GM19324 (cell line): Measurements from ENCODE around the gene TRAF1.

Experiments
- ATAC-seq: cut with Tn5 transposase; IDR thresholded peaks from one replicate; pipeline ENCODE4 v1.9.1; 2021; ENCODE audit warnings: mild to moderate bottlenecking, moderate library complexity; ENCODE audit not compliant: unreplicated experiment, low FRiP score

TRAF1 gene

DNA sequence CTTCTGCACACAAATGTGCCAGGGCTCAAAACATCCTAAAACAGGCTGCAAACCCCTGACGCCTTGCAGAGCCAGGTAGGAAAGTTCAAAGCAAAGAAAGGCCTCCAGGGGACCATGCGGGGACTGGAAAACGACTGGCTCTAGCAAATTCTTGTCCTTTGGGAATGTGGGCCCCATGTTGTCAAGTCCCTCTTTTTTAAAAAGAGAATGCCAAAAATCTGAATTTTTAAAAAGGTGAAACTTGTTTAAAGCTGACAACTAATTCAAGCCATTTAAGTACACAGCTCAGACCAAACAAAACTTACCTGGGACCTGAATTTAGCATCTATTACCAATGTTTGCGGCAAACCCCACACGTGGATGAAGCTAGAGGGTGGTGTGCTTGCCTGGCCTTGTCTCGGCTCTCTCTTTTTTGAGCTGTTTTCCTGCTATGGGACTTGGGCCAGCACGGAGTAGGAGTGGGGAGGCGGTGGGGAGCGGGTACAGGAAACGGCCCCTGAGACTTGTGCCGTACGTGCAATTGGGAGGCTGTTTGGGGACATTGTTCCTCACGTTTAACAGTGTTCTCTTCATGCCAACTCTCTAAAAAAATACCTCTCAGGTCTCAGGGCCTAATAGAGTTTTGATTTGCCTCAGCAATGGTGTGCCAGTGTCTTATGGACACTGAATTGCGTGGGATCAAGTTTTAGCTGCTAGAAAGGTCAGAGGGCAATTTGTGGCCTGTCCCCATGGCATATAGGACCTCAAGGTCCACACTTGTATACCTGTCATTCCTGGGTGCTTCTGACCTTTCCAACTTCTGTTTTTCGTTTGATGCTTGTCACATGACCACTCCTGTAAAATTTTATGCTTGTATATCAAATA lies 34.5 kb downstream of the TRAF1 start:
- peak; percentile 50 for ATAC-seq

- no peak for ATAC-seq
Measured at GRCh38 chr9:120891245-120891883, 35.2 kb downstream of the TRAF1 start.

DNA sequence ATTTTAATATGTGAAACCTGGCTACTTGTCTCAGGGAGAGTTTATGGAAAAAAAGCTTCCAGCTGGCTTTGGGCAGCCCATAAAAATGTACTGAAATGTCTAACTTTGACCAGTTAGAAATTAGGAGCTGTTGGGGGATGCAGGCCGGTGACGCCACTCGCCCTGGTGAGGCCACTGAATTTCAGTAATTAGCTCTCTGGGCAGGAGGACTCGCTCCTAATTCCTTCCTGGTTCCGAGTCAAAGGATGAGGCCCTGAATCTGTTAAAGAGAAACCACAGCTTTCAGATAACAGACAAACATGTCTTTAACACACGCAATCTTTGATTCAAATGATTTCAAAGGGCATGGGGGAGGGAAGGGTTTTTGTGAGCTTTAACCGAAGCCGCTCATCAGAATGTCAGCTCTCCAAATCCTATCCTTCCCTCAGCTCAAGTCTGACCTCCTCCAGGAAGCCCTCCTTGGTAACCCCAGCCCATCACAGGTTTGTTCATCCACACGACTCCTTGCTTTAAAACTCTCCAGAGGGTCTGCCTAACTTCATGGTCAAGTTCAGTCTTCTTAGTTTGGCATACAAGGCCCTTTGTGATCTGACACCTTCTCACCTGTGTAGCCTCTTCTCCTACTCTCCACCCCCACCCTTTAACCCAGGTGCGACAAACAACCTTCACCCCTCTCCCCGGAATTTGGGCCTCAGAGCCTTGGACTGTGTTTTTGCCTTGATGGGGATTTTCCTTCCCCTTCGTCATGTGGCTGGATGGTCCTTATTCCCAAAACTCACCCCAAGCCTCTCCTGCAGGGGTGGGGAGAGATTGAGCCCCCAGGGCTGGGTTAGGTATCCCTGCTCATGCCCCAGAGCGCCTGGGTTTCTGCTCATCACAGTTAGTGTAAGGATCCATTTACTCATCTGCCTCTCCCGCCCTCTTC lies 36.0 kb downstream of the TRAF1 start:
- no peak for ATAC-seq

- no peak for ATAC-seq
Measured at GRCh38 chr9:120889606-120890271, 36.9 kb downstream of the TRAF1 start.

DNA sequence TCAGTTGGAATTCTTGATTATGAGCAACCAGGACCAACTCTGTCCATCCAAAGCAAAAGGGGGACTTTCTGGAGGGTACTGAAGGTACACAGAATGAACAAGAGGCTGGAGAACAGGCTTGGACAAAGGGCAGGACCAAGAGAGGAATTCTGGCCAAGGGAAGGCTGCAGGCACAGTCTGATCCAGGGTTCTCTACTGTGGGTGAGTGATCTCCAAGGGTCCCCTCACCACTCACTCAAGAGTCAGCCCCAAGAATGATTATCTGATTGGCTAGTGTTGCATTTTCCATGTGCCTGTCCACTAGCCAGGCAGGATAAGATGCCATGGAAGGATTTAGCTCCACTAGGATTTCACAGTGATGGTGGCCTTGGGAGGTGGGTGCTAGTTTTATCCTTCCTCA lies 38.0 kb downstream of the TRAF1 start:
- no peak for ATAC-seq

- no peak for ATAC-seq
Measured at GRCh38 chr9:120886490-120886967, 40.1 kb downstream of the TRAF1 start.

DNA sequence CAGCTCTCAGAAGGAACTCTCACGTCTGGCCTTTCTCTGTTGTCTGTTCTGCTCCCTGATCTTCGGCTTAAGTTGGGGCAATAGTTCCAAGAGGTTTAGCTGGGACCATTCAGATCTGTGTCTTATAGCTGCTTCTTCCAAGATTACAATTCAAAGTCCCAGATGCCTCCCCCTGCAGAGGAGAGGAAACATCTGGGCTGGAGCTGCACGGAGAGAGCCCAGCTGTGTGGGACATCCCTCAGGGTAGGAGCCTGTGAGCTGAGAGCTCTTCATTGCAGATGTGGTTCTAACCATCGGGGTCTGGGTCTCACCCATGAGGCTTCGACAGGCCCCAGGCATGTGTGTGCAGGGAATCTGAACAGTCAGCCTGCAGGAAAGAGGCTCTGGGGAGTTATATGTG lies 40.6 kb downstream of the TRAF1 start:
- ATAC-seq = no peak

DNA sequence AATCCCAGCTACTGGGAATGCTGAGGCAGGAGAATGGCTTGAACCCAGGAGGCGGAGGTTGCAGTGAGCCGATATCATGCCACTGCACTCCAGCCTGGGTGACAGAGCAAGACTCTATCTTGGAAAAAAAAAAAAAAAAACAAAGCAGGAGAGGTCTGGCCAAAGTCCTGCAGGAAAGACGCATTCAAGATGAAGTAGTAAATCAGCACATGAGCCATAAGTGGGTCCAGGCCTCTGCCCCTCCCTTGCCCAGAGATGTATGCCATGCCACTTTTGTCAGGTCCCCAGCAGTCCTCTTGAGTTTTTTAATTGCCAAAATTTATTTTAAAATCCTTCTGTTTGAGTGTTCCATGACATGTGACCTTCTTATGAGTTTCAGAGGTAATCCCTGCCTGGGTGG lies 41.1 kb downstream of the TRAF1 start:
- no peak for ATAC-seq

DNA sequence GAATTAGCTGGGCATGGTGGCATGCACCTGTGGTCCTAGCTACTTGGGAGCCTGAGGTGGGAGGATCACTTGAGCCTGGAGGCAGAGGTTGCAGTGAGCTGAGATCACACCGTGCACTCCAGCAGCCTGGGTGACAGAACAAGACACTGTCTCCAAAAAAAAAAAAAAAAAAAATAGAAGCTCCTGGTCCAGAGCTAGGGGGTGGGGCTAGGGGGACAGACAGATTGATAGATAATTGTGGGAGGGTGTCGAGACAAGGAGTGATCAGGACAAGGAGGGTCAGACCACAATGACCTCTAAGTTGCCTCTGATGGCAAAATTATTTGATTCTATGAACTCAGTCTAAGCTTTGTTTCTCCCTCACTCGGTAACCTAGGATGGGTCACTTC lies 43.0 kb downstream of the TRAF1 start:
- ATAC-seq = no peak

DNA sequence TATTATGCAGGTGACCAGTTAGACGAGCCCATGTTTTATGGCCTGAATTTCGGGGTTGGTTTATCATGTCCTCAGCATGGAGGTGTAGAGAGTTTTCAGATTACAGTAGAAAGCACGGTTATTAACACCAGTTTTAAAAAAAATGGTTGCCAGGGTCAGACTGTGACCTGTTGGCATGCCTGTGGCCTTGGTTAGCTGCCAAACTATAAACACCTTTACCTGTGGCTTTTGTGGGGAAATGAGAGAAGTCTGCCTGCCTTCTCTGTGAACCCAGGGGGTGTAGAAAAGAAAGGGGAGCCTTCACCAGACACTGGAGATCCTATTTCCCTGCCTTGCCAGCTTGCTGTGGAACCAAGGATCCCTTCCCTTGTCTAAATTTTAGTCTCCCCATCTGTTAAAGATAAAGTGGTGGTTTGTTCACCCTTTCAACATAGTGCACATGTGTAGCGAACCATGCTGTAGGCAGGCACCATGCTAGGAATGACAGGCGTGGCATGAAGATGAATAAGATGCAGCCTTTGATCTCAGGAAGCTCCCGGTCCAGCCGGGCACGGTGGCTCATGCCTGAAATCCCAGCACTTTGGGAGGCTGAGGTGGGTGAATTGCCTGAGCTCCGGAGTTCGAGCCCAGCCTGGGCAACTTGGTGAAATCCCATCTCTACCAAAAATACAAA lies 43.5 kb downstream of the TRAF1 start:
- ATAC-seq = no peak

DNA sequence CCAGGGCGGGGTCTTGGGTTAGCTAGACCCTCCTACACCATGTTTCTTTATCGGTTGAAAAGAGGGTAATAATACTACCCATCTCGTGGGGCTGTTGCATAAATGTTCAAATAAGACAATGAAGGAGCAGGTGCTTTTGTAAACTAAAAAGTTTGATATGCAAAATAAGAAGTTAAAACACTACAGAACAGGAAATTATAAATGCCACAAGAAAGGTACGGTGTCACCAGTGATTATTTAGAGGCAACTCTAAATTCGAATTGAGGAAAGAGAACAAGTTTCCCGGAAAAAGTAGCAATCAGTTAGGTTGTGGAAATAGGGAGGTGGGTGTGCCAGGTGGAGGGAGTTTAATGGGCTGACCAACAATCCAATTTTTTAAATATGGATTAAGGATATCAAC lies 47.1 kb downstream of the TRAF1 start:
- ATAC-seq = no peak

- no peak for ATAC-seq
Measured at GRCh38 chr9:120878188-120879130, 48.1 kb downstream of the TRAF1 start.

GRCh38 chr9:120877276-120878034 lies 49.1 kb downstream of the TRAF1 start:
- peak; percentile 46 for ATAC-seq

GRCh38 chr9:120876842-120877240 lies 49.8 kb downstream of the TRAF1 start, which contains the start of gene PHF19:
TSS of gene PHF19 (minus strand) at chr9:120877188. CDS start at chr9:120874741, 2,447 bp downstream.
- peak; percentile 16 for ATAC-seq

- ATAC-seq = peak; percentile 69
Measured at GRCh38 chr9:120875954-120876841, 50.4 kb downstream of the TRAF1 start.

DNA sequence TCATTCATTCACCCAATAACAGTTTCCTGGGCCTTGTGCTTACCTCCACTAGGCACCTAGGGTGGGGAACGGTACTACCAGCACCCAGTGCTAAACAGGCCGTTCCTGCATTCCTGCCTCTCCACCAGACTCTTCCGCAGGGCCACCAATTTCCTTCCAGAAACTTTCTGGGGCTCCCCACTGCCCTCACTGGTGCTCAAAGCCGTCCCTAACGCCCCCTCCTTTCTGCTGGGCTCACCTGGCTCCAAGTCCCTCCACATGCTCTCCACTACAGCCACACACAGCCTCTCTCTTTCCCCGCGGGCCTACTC lies 51.0 kb downstream of the TRAF1 start:
- no peak for ATAC-seq

- ATAC-seq = no peak
Measured at GRCh38 chr9:120875195-120875565, 51.4 kb downstream of the TRAF1 start.
